UCSD-AML1 (cell line): Measurements from ENCODE around the gene PCDHA8.
"Not testable (repeated sequence)": the region's sequence is repeated elsewhere in the genome, so short reads cannot be mapped to it uniquely, and the experiment has no call there.

Experiments used
- DNase-seq: peaks from one replicate; lab custom pipeline; 2025; ENCODE audit not compliant: unreplicated experiment; lab: John Stamatoyannopoulos, UW

Gene PCDHA8

DNA sequence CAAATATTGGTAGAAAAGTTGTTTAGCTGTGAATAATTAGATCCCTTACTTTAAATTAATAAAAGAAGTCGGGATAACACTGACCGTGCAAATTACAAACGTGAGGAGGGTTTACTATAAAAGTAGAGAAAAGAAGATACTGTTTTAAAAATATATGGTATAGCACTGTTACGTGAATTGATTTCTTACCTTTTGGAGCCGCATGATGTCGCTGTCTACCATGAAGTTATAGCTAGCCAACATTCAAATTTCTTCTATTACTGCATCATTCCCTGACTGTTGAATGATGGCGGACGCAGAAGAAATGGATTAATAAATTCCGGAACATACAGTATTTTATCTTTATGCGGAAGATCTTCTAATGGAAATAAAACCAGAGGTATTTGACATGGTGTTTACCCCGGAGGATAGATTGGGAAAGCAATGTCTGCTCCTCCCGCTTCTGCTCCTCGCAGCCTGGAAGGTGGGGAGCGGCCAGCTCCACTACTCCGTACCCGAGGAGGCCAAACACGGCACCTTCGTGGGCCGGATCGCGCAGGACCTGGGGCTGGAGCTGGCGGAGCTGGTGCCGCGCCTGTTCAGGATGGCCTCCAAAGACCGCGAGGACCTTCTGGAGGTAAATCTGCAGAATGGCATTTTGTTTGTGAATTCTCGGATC, 13.2 kb upstream of the PCDHA8 start, which contains the start of gene PCDHA6:
Gene PCDHA6, plus strand, starts transcription at position 257 of the 658 bp plus-strand sequence. Its CDS starts 132 bp downstream, at position 389.
- no peak for DNase-seq

DNA sequence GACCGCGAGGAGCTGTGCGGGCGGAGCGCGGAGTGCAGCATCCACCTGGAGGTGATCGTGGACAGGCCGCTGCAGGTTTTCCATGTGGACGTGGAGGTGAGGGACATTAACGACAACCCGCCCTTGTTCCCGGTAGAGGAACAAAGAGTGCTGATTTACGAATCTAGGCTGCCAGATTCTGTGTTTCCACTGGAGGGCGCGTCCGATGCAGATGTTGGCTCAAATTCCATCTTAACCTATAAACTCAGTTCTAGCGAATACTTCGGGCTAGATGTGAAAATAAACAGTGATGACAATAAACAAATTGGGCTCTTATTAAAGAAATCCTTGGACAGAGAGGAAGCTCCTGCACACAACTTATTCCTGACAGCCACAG, 12.6 kb upstream of the PCDHA8 start:
- no peak for DNase-seq

DNA sequence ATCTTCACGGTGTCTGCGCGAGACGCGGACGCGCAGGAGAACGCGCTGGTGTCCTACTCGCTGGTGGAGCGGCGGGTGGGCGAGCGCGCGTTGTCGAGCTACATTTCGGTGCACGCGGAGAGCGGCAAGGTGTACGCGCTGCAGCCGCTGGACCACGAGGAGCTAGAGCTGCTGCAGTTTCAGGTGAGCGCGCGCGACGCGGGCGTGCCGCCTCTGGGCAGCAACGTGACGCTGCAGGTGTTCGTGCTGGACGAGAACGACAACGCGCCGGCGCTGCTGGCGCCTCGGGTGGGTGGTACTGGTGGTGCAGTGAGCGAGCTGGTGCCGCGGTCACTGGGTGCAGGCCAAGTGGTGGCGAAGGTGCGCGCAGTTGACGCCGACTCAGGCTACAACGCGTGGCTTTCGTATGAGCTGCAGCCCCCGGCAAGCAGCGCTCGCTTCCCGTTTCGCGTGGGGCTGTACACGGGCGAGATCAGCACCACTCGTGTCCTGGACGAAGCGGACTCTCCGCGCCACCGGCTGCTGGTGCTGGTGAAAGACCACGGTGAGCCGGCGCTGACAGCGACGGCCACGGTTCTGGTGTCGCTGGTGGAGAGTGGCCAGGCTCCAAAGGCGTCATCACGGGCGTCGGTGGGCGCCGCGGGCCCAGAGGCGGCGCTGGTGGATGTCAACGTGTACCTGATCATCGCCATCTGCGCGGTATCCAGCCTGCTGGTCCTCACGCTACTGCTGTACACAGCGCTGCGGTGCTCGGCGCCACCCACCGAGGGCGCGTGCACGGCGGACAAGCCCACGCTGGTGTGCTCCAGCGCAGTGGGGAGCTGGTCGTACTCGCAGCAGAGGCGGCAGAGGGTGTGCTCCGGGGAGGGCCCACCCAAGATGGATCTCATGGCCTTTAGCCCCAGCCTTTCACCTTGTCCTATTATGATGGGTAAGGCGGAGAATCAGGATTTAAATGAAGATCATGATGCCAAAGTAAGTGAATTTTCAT, 11.2 kb upstream of the PCDHA8 start:
- DNase-seq, result not testable (repeated sequence)

DNA sequence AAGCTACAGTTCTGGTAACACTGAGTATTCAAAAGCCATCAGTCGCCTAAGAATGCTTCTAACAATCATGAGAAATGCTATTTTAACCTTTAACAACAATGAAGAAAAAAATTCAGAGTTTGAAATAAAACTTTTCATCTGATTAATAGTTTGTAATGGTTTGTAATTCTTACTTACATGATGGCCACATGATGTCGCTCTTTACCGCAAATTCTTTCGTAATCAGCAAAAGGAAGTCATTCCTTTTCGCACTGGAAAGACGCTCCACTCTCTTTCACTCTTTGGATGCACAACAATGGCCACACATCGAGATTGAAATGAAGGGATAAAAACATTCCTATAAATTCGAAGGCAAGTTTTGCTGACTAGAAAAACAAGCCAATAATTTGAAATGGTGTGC, 7.0 kb upstream of the PCDHA8 start, which contains the start of gene PCDHA7:
Gene PCDHA7, plus strand, starts transcription at position 277 of the 400 bp plus-strand sequence. Its CDS starts 115 bp downstream, at position 392.
- DNase-seq, result no peak

DNA sequence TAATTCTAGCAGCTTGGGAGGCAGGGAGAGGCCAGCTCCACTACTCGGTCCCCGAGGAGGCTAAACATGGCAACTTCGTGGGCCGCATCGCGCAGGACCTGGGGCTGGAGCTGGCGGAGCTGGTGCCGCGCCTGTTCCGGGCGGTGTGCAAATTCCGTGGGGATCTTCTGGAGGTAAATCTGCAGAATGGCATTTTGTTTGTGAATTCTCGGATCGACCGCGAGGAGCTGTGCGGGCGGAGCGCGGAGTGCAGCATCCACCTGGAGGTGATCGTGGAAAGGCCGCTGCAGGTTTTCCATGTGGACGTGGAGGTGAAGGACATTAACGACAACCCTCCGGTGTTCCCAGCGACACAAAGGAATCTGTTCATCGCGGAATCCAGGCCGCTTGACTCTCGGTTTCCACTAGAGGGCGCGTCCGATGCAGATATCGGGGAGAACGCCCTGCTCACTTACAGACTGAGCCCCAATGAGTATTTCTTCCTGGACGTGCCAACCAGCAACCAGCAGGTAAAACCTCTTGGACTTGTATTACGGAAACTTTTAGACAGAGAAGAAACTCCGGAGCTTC, 6.5 kb upstream of the PCDHA8 start:
- not testable (repeated sequence) for DNase-seq

DNA sequence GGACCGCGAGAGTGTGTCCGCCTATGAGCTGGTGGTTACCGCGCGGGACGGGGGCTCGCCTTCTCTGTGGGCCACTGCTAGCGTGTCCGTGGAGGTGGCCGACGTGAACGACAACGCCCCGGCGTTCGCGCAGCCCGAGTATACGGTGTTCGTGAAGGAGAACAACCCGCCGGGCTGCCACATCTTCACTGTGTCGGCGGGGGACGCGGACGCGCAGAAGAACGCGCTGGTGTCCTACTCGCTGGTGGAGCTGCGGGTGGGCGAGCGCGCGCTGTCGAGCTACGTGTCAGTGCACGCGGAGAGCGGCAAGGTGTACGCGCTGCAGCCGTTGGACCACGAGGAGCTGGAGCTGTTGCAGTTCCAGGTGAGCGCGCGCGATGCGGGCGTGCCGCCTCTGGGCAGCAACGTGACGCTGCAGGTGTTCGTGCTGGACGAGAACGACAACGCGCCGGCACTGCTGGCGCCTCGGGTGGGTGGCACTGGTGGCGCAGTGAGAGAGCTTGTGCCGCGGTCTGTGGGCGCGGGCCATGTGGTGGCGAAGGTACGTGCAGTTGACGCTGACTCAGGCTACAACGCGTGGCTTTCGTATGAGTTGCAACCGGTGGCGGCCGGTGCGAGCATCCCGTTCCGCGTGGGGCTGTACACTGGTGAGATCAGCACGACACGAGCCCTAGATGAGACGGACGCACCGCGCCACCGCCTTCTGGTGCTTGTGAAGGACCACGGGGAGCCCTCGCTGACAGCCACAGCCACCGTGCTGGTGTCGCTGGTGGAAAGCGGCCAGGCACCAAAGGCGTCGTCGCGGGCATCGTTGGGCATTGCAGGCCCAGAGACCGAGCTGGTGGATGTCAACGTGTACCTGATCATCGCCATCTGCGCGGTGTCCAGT, 5.1 kb upstream of the PCDHA8 start:
- no peak for DNase-seq

DNA sequence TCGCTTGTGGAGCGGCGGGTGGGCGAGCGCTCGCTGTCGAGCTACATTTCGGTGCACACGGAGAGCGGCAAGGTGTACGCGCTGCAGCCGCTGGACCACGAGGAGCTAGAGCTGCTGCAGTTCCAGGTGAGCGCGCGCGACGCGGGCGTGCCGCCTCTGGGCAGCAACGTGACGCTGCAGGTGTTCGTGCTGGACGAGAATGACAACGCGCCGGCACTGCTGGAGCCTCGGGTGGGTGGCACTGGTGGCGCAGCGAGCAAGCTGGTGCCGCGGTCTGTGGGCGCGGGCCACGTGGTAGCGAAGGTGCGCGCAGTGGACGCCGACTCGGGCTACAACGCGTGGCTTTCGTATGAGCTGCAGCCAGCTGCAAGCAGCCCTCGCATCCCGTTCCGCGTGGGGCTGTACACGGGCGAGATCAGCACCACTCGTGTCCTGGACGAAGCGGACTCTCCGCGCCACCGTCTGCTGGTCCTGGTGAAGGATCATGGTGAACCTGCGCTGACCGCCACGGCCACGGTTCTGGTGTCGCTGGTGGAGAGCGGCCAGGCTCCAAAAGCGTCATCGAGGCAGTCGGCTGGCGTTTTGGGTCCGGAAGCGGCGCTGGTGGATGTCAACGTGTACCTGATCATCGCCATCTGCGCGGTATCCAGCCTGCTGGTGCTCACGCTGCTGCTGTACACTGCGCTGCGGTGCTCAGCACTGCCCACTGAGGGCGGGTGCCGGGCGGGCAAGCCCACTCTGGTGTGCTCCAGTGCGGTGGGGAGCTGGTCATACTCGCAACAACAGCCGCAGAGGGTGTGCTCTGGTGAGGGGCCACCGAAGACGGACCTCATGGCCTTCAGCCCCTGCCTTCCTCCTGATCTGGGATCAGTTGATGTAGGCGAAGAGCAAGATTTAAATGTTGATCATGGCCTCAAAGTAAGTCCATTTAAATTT, 2.1 kb downstream of the PCDHA8 start:
- no peak for DNase-seq

DNA sequence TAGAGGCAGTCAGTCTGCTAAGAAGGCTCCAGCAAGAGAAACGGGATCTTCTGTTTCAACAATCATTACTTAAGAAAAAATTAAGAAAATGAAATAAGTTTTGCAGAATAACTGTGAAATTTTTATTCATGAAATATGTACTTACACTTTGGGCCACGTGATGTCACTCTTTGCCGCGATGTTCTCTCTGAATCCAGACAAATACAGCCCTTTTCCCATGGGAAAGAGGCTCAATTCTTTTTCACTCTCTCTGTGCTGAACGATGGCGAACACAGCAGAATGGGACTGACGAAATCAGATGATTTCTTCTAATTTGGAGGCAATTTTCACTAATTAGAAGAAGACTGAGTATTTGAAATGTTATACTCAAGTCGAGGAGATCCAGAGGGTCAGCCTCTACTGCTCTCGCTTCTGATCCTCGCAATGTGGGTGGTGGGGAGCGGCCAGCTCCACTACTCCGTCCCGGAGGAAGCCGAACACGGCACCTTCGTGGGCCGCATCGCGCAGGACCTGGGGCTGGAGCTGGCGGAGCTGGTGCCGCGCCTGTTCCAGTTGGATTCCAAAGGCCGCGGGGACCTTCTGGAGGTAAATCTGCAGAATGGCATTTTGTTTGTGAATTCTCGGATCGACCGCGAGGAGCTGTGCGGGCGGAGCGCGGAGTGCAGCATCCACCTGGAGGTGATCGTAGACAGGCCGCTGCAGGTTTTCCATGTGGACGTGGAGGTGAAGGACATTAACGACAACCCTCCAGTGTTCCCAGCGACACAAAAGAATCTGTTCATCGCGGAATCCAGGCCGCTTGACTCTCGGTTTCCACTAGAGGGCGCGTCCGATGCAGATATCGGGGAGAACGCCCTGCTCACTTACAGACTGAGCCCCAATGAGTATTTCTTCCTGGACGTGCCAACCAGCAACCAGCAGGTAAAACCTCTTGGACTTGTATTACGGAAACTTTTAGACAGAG, 7.4 kb downstream of the PCDHA8 start, which contains the start of gene PCDHA9:
Gene PCDHA9, plus strand, starts transcription at position 244 of the 964 bp plus-strand sequence. Its CDS starts 114 bp downstream, at position 358.
- not testable (repeated sequence) for DNase-seq

DNA sequence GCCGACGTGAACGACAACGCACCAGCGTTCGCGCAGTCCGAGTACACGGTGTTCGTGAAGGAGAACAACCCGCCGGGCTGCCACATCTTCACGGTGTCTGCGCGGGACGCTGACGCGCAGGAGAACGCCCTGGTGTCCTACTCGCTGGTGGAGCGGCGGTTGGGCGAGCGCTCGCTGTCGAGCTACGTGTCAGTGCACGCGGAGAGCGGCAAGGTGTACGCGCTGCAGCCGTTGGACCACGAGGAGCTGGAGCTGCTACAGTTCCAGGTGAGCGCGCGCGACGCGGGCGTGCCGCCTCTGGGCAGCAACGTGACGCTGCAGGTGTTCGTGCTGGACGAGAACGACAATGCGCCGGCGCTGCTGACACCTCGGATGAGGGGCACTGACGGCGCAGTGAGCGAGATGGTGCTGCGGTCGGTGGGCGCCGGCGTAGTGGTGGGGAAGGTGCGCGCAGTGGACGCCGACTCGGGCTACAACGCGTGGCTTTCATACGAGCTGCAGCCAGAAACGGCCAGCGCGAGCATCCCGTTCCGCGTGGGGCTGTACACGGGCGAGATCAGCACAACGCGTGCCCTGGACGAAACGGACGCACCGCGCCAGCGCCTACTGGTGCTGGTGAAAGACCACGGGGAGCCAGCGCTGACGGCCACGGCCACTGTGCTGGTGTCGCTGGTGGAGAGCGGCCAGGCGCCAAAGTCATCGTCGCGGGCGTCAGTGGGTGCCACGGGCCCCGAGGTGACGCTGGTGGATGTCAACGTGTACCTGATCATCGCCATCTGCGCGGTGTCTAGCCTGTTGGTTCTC, 9.0 kb downstream of the PCDHA8 start:
- DNase-seq, result not testable (repeated sequence)

DNA sequence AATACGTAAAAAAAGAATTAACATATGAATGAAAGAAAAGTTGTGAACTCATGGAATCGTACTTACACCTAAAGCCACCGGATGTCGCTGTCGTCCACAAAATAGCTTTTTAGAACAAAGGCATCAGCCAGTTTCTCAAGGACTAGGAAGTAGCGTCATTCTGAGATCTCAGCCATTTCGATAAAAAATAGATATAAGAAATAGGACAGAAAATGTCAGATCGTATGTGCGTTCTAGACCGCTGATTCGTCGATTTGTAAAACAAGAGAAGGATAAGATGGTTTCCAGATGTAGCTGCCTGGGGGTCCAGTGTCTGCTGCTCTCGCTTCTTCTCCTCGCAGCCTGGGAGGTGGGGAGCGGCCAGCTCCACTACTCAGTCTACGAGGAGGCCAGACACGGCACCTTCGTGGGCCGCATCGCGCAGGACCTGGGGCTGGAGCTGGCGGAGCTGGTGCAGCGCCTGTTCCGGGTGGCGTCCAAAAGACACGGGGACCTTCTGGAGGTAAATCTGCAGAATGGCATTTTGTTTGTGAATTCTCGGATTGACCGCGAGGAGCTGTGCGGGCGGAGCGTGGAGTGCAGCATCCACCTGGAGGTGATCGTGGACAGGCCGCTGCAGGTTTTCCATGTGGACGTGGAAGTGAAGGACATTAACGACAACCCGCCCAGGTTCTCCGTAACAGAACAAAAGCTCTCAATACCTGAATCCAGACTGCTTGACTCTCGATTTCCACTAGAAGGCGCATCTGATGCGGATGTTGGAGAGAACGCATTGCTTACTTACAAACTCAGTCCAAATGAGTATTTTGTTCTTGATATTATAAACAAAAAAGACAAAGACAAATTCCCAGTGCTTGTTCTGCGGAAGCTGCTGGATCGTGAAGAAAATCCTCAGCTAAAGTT, 15.0 kb downstream of the PCDHA8 start, which contains the start of gene PCDHA10:
Gene PCDHA10, plus strand, starts transcription at position 126 of the 903 bp plus-strand sequence. Its CDS starts 152 bp downstream, at position 278.
- no peak for DNase-seq

DNA sequence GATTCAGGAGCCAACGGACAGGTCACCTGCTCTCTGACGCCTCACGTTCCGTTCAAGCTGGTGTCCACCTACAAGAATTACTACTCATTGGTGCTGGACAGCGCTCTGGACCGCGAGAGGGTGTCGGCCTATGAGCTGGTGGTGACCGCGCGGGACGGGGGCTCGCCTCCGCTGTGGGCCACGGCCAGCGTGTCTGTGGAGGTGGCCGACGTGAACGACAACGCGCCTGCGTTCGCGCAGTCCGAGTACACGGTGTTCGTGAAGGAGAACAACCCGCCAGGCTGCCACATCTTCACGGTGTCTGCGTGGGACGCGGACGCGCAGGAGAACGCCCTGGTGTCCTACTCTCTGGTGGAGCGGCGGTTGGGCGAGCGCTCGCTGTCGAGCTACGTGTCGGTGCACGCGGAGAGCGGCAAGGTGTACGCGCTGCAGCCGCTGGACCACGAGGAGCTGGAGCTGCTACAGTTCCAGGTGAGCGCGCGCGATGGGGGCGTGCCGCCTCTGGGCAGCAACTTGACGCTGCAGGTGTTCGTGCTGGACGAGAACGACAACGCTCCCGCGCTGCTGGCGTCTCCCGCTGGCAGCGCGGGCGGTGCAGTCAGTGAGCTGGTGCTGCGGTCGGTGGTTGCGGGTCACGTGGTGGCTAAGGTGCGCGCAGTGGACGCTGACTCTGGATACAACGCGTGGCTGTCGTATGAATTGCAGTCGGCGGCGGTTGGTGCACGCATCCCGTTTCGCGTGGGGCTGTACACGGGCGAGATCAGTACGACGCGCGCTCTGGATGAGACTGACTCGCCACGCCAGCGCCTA, 16.4 kb downstream of the PCDHA8 start:
- no peak for DNase-seq

DNA sequence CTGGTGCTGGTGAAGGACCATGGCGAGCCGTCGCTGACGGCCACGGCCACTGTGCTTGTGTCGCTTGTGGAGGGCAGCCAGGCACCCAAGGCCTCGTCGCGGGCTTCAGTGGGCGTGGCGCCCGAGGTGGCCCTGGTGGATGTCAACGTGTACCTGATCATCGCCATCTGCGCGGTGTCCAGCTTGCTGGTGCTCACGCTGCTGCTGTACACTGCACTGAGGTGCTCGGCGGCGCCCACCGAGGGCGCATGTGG, 16.9 kb downstream of the PCDHA8 start:
- DNase-seq, result no peak

DNA sequence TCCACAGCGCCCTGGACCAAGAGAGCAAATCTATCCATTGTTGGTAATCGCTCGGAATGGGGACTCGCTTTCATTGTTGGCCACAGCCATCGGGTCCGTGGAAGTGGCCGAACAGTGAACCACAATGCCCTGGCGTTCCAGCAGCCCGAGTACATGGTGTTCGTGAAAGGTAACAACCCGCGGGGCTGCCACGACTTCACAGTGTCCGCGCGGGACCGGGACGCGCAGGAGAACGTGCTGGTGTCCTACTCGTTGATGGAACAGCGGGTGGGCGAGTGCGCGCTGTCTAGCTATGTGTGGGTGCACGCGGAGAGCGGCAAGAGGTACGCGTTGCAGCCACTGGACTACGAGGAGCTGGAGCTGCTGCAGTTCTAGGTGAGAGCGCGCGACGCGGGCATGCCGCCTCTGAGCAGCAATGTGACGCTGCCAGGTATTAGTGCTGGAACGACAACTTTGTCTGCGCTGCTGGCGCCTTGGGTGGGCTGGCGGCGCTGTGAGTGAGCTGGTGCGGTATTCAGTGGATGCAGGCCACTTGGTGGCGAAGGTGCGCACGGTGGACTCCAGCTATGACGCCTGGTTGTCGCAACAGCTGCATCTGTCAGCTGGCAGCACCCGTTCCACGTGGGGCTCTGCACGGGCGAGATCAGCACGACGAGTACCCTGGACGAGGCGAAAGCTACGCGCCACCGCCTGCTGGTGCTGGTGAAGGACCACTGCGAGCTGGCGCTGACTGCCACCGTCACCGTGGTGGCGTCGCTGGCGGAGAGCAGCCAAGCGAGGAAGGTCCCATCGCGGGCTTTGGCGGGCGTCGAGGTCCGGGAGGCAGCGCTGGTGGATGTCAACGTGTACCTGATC, 21.7 kb downstream of the PCDHA8 start:
- DNase-seq, result no peak

DNA sequence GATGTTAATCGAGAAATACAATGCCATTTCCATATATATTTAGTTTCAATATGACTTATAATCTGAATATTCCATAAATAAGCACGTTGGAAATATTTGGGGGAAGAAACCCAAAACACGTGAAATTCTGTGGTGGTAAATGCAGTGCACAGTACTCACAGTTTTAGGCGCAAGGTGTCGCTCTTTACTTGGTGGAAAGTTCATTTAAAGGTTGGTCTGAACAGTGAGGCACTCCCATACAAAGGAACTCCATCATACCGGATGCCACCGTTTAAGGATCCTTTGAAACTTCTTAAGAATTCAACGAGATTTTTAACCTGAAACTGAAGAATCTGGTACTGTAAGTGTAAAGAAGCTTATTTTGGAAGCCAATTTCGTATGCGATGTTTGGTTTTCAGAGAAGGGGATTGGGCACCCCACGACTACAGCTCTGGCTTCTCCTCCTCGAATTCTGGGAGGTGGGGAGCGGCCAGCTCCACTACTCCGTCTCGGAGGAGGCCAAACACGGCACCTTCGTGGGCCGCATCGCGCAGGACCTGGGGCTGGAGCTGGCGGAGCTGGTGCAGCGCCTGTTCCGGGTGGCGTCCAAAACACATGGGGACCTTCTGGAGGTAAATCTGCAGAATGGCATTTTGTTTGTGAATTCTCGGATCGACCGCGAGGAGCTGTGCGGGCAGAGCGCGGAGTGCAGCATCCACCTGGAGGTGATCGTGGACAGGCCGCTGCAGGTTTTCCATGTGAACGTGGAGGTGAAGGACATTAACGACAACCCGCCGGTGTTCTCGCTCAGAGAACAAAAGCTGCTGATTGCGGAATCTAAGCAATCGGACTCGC, 28.0 kb downstream of the PCDHA8 start, which contains the start of gene PCDHA11:
Gene PCDHA11, plus strand, starts transcription at position 237 of the 834 bp plus-strand sequence. Its CDS starts 147 bp downstream, at position 384.
- no peak for DNase-seq
